ENCODE measurements around the gene PLSCR2. TPM values are rescaled to one million over a fixed set of nuclear protein-coding genes. Genes with fewer than 3 reads are reported as not detected.
"Not testable (repeated sequence)": the region's sequence is repeated elsewhere in the genome, so short reads cannot be mapped to it uniquely, and the experiment has no call there.

Gene PLSCR2, protein sequence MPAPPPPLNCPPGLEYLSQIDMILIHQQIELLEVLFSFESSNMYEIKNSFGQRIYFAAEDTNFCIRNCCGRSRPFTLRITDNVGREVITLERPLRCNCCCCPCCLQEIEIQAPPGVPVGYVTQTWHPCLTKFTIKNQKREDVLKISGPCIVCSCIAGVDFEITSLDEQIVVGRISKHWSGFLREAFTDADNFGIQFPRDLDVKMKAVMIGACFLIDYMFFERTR
- polyA plus RNA-seq (2013, experiment 1 of 2; ENCODE audit: insufficient read length): not detected
- not detected for polyA plus RNA-seq (2013, experiment 2 of 2; ENCODE audit: insufficient read length)

DNA sequence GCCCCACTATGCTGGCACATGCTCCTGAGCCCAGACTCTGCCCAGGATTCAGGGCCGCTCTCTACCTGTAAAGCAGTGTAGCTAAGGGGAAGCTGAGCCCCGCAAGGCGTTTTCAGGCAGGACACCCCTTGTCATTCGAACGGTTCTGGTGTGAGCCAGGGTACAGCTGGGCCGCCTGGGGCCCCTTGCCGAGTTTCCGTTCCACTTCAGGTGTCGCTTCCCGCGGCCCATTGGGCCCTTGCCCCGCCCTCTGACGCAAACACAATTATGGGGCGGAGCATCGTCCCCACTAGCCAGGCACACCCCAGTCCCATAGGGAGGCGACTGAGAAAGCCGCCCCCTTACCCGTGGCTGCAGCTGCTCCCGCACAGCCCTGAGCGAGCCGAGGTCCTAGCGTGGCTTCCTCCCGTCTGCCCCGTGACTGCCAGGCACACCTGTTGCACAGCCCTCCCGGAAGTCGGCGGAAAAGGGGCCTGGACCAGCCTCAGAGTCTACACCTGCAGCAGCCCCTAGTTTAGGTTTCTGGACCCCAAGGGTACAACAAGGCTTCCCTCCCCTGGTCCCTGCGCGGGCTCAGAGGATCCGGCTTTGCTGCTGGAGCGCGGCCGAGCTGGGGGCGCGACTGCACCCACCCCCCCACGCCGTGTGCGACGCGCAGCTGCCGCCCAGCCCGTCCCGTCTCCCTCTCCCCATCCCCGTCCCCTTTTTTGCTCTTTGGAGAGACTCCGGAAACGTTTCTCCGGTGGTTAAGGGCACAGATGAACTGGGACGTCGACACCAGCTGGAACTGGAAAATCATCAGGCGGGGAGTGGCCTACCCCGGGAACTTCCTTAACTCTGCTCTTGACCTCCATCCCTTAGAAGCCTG is at the start of gene PLSCR2:
PLSCR2 (minus strand) TSS at position 412 of the 868 bp plus-strand sequence. CDS start 9,657 bp downstream, outside the sequence.
- DNase-seq: peak; percentile 4

DNA sequence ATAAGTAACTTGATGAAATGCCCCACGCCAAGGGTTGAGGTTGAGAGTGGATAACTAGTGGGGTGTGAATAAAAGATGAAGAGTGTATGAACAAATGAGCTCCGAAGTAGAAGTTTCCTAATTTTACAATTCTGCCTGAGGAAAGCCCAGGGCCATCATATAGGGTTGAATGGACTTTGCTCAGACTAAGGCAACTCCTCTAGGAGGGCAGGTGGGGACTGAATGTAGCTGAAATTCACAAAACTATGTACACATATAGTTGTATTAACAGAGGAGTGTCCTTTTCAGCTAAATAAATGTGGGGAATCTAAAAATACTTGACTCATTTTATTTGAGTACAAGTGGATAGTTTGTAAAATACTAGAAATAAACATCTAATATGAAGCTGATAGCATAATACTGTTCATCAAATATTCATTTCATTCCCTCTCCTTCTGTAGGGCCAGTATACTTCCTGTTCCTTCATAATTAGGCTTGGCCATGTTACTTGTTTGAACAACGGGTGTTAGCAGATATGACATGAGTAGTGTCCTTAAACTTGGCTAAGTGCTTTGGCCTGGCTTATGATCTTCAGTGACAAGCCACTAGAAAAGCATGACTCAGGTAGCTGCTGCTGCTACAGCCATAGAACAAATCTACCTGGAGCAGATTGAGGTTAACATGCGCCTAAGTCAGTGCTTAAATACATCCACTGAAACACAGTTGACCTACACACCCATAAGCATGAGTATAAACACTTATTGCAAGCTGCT is 48.5 kb upstream of the PLSCR2 start:
- DNase-seq: no peak

DNA sequence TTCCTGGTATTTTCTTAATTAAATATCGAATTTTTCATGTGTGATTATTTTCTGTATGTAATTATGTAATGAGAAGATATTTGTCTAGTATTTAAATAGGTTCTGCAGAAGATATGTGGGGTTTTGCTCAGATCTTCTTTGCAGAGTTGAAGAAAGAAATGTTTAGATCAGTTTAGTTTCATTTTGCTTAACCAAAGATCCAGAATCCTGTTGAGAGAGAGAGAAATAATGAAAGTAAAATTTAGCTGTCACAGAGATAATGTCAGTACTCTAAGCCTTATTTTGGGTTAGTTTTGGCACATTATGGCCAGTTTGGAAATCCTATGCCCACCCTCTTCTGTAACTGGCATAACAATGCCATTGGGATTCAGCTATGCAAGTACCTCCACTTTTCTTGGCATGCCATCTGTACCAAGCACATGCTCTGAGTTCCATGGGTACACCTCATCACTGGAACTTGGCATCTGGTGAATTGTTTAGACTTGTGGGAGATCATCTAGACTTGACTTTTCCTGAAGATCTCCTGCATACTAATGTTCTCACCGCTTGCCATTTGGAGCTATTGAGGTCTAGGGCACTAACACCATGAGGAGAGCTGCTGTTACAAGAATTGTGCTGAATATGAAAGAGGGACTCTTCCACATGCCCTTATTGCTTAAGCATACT is 44.2 kb upstream of the PLSCR2 start:
- no peak for DNase-seq

DNA sequence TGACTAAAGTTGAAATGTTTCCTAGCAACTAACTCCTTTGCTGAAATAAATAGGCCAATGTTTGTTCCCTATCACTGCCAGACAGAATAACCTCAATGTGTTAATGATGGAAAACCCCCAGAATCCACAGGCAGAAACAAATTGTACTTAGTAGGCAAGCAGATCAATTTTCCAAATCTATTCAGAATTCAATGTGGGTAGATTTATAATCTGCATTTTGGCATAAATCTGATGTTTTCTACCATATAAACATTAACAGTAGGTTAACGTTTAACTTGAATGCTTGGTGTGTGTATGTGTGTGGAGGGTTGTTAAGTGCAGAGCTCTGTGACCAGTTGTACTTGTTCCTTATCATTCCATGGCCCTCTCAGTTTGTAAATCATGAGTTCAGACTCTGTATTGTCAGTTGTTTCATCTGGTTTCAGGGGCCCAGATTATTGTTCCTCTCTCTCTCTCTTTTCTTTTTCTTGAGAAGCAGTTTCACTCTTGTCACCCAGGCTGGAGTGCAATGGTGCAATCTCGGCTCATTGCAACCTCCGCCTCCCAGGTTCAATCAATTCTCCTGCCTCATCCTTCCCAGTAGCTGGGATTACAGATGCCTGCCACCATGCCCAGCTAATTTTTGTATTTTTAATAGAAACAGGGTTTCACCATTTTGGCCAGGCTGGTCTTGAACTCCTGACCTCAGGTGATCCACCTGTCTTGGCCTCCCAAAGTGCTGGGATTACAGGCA is 42.2 kb upstream of the PLSCR2 start:
- DNase-seq: no peak

DNA sequence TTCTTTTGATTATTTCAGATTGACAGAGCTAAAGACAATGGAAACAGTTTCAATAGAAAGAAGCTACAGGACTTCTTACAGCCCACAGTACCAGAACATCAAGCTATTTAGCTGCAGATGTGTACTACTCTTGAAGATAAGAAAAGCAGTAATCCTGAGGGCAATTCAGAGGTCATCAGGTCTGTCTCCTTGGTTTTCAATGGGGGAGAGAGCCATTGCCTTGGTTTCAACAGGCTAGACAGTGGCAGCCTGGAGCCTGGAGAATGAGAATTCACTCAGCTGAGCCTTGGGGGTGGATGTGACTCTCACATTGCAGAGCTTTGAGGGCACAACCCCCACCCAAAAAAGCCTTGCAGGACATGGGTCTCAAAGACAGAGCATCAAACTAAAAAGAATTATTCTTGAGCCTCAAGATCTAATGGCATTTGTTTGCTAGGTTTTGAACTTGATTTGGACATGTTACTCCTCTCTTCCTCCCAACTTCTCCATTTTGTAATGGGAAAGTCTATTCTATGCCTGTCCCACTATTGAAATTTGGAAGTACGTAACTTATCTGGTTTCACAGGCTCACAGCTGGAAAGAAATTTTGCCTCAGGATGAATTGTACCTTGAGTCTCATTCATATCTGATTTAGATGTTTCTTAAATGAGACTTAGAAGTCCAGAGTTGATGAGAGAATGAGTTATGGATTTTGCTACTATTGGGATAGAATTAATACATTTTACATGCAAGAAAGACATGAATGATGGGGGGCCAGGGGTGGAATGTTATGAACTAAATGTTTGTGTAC is 38.2 kb upstream of the PLSCR2 start:
- DNase-seq: no peak

DNA sequence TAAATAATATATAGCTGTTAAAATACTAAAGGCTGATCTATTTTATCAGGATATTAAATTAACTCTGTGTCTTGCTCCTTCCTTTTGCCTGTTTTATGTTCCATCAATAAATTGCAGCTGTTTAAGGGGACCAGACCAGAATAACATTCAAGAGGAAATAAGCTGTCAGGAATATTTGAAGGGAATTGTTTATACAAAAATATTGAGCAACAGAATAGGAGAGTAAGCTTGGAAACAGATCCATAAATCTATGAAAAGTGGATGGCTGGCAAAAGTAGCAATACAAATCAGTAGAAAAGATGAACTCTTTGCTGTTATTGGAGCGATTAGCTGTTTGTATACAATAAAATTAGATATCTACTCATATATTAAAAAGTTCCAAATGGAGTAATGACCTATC is 36.2 kb upstream of the PLSCR2 start:
- DNase-seq: no peak

DNA sequence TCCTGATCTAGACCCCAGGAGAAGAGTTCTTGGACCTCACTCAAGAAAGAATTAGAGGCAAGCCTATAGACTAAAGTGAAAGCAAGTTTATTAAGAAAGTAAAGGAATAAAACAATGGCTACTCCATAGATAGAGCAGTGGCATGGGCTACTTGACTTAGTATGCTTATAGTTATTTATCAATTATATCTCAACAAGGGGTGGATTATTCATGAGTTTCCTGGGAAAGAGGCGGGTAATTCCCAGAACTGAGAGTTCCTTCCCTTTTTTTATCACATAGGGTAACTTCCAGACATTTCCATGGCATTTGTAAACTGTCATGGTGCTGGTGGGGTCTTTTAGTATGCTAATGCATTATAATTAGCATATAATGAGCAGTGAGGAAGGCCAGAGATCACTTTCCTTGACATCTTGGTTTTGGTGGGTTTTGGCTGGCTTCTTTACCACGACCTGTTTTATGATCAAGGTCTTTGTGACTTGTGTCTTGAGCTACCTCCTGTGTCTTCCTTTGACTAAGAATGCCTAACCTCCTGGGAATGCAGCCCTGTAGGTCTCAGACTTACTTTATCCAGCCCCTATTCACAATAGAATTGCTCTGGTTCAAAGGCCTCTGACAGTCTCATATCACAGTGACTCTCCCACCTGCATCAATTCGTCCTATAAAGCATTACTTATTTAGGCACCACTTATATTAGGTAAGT is 35.3 kb upstream of the PLSCR2 start:
- no peak for DNase-seq

DNA sequence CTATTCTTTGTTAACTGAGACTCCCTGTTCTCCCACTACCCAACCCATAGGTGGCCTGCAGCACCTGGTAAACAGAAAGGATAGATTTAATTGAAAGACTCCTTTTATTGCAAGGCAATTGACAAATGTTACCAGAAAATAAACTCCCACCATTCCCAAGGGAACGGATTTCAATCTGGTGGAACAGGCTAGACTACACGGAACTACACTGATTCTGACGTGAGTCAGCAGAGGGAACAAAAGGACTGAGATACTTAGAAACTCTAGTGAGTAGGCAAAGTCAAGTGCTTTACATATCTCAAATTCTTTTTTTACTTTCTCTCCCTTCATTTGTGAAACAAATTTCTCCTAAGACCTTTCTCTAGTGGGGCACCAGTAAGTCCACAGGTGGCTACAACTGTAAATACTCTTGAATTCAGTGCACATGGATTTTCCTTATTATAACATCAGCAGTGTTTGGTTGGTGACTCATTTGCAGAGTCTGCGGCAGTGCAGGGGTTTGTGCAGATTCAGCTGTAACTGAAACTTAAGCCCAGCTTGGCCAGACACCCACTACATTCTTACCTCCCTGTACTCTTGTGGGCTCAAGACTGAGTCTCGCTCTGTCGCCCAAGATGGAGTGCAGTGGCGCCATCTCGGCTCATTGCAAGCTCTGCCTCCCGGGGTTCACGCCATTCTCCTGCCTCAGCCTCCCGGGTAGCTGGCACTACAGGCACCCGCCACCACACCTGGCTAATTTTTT is 34.3 kb upstream of the PLSCR2 start:
- DNase-seq: peak; percentile 94

DNA sequence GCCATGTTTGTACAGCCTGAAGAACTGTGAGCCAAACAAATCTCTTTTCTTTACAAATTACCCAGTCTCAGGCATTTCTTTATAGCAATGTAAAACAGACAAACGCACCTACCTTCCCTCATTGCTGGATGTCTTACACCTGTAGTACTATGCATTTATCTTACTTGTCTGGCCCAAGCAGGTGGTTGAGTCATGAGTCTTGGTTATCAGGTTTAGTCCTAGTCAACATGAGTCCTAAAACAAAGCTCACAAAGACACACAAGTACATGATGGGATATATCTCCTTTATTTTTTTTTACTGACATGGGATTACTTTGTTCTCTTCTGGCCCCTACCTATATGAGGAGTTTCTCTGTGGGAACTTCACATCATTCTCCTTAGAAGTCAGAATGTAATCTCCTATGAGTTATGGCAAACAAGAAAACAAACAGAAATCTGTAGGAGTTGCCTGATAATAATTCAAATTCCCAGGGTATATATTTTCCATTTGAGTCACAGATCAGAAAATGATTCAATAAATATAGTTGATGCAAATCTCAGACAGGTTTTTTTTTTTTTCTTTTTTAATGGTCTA is 33.6 kb upstream of the PLSCR2 start:
- DNase-seq: no peak

DNA sequence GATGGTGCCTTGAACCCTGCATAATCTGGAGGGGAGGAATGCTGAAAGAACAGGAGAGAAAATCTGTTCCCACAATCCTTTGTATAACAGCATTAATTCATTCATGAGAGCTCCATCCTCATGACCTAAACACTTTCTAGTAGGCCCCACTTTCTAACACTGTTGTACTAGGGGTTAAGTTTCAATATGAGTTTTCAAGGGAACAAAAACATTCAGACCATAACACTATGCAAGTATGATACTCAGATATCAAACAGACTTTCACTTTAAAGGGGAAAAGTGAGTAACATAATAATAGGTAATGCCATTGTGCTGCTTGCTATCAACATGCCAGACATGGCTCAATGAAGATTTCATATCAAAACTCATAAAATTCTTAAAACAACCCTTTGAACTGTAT is 32.4 kb upstream of the PLSCR2 start:
- DNase-seq: no peak

DNA sequence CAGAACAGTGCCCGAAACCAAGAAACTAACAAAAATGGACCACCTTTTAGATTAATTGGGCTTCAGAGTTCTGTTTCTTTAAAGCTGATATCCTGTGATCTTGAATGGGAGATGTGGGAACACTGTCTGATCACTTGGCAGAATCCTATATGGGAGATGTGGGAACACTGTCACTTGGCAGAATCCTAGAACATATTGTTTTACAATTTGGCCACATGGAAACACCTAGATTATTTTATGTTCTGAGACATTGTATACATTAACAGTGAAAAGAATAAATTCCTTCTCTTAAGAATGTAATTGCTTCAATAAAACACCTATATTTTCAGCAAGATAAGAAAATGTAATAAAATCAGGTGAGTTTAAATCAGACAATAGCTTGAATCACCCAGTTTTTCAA is 30.3 kb upstream of the PLSCR2 start:
- no peak for DNase-seq

DNA sequence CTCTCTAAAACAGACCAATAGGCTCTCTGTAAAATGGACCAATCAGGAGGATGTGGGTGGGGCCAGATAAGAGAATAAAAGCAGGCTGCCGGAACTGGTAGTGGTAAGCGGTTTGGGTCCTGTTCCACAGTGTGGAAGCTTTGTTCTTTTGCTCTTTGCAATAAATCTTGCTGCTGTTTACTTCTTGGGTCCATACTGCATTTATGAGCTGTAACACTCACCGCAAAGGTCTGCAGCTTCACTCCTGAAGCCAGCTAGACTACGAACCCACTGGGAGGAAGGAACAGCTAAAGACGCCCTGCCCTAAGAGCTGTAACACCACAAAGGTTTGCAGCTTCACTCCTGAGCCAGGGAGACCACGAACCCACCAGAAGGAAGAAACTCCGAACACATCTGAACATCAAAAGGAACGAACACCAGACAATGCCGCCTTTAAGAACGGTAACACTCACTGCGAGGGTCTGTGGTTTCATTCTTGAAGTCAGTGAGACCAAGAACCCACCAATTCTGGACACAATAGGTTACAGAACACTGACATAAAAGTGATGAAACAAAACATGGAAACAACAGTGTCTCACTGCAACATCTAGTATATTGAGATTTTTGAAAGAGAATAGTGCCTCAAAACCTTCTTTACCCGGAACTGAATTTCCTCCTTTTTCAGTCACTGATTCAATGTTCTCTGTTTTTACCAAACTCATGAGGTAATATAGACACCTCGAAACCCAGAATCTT is 28.8 kb upstream of the PLSCR2 start:
- no peak for DNase-seq

DNA sequence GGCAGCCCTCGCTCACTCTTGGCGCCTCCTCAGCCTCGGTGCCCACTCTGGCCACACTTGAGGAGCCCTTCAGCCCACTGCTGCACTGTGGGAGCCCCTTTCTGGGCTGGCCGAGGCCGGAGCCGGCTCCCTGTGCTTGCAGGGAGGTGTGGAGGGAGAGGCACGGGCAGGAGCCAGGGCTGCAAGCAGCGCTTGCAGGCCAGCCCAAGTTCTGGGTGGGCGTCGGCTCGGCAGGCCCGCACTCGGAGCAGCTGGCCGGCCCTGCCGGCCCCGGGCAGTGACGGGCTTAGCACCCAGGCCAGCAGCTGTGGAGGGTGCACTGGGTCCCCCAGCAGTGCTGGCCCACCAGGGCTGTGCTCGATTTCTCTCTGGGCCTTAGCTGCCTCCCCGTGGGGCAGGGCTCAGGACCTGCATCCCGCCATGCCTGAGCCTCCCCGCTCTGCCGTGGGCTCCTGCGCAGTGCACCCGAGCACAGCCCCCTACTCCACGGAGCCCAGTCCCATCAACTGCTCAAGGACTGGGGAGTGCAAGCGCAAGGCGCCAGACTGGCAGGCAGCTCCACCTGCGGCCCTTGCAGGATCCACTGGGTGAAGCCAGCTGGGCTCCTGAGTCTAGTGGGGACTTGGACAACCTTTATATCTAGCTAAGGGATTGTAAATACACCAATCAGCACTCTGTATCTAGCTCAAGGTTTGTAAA is 27.9 kb upstream of the PLSCR2 start:
- DNase-seq: not testable (repeated sequence)

DNA sequence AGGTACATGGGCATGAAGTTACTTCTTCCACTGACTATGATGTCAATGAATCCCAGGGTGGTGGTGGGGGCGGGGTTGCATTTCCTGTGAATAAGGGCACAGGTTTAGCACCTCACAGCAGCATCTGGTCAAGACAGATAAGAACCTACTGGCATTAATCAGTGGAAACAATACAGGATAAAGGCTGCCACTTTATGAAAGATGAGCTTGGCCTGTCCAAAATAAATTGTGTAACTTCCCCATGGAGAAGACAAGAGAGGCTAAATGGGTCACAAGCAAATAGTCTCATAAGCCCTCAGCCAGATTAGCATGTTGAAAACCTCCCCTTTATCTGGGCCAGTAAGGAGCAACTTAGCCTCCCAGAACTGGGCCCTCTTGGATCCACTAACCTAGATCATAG is 27.4 kb upstream of the PLSCR2 start:
- no peak for DNase-seq

DNA sequence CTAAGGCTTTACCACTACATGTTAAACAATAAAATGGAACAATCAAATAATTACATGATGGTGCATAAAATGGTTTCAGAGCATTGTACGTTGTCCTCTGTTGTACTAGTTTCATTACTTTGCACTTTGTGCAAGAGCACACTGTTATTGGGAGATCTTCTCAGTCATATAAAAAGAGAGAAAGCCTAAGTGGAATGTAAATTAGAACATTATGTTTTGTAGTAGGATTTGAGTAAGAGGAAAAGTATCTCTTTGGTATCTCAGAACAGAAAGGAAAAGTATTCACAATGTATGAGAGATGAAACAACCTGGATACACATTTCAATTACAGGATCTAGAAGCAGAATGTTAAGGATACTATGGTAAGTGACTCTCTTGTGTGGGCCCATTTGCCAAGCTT is 26.9 kb upstream of the PLSCR2 start:
- DNase-seq: peak; percentile 28

DNA sequence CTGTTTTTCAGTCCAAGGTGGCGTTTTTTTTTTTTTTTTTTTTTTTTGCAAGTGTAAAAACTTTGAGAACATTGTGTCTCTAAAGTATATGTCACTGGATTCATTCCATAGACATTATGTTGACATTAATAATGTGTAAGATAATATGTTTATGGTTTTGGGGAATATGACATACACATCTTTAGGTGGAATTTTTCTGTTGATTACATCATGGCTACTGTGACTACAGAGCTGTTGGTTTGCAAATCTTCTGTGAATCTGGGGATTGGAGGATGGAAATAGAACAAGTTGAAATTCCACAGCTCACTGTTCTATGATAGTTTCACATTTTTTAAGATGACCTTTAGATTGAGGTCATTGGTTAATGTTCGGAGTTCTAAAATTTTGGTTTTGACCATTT is 24.4 kb upstream of the PLSCR2 start:
- peak; percentile 59 for DNase-seq

DNA sequence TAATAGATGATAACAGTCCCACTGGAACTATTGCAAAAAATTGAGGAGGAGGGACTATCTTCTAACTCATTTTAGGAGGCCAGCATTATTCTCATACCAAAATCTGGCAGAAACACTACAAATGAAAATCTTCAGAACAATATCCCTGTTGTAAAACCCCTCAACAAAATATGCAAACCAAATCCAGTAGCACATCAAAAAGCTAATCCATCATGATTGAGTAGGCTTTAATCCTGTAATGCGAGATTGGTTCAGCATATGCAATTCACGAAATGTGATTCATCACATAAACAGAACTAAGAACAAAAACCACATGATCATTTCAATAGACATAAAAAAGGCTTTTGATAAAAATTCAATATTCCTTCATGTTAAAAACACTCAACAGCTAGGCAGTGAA is 23.9 kb upstream of the PLSCR2 start:
- DNase-seq: no peak

DNA sequence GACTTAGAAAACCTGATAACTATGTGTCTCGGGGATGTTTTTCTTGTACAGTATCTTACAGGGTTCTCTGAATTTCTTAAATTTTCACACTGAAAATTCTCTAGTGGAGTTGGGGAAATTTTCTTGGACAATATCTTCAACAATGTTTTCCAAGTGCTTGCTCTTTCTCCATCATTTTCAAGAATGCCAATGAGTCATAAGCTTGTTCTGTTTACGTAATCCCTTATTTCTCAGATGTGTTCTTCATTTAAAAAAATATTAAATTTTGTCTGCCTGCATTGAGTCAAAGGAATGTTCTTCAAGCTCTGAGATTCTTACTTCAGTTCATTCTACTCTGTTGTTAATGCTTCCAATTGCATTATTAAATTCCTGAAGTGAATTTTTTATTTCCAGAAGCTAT is 21.9 kb upstream of the PLSCR2 start:
- DNase-seq: peak; percentile 74
